ENCODE results near the gene HEATR5B. TPM values are rescaled to one million over a fixed set of nuclear protein-coding genes. Genes with fewer than 3 reads are reported as not detected.

Gene HEATR5B
- total and polyA plus RNA-seq, 2 of the 4 experiments (the other 2 are of a cell fraction), result 8.3 to 17.9 TPM

- dilution Hi-C loops (cut with HindIII; ENCODE audit: low sequenced_read_pairs, unreplicated experiment), result no loop called here
These were observed 44.6 kb downstream of the HEATR5B start for GRCh38 chr2:37039580-37039979.

More at GRCh38 chr2:37039580-37039979, 44.6 kb downstream of the HEATR5B start:
- no peak overlapping the region for H2BK20ac ChIP-seq (ENCODE audit: low read depth, low read length)
- no peak overlapping the region for H4K8ac ChIP-seq (ENCODE audit: low read depth in 2 of 2, low read length in 2 of 2)
- no peaks in the 10 kb centered on the region for H3K4me1 ChIP-seq (ENCODE audit: control insufficient read depth, insufficient read depth, low read length)
- H4K20me1 ChIP-seq (ENCODE audit: insufficient read depth, low read length), result no peaks in the 10 kb centered on the region
- in situ Hi-C loops (cut with MboI; ENCODE audit: low sequenced_read_pairs), result no loop called here
- peaks cover 9% of the 10 kb centered on the region; the same call in 1 of the 2 replicates for H3K36me3 ChIP-seq (ENCODE audit: control insufficient read depth, insufficient read depth, low read length)
- H2AK5ac ChIP-seq (ENCODE audit: low read depth, low read length), result no peak overlapping the region
- no peak overlapping the region for H2BK15ac ChIP-seq (ENCODE audit: low read depth, low read length)
- no peak overlapping the region for H3K9ac ChIP-seq (ENCODE audit: low read depth, low read length)
- intact Hi-C loops (cut with micrococcal nuclease), result no loop called here
- ATAC-seq (ENCODE audit: low read depth), result no peak
- TF ChIP-seq RCOR1 (IDR thresholded peaks at IDR 0.05; ENCODE audit: insufficient replicate concordance, low read length) (no peak), MAFK (IDR thresholded peaks at IDR 0.05; ENCODE audit: low read depth, low read length) (peak; percentile 64)
- H3K4me3 ChIP-seq (ENCODE audit: insufficient read depth, low read depth, low read length), result no peak overlapping the region
- no CpG with 5 or more reads among the region's 3 CpGs for WGBS, 2 experiments (ENCODE audit: extremely low coverage in 2 of 2, insufficient read length in 1 of 2)
- no peak overlapping the region for H3K27ac ChIP-seq (ENCODE audit: insufficient read depth, low read length)
- H2BK120ac ChIP-seq (ENCODE audit: low read depth, low read length), result no peak overlapping the region
- no peak overlapping the region for H4K5ac ChIP-seq (ENCODE audit: low read depth, low read length)
- H3K9me1 ChIP-seq (ENCODE audit: insufficient read depth, low read length), result no peaks in the 10 kb centered on the region
- no peak overlapping the region for H3K23ac ChIP-seq (ENCODE audit: low read depth, low read length)
- CTCF ChIA-PET, result no interaction called here
- no peak overlapping the region for H2AK9ac ChIP-seq (replicated peaks; ENCODE audit: low read depth, low read length, poor library complexity)
- no peak overlapping the region for H2AFZ ChIP-seq (replicated peaks; ENCODE audit: low read length, poor library complexity)
- no peak overlapping the region for H4K91ac ChIP-seq (ENCODE audit: insufficient read depth, low read depth, low read length)
- no peak overlapping the region for H3K56ac ChIP-seq (ENCODE audit: extremely low read depth, insufficient read depth, low read length)
- no peak for DNase-seq
- no TSS peak for BruUV-seq (replicated peaks)
- no peak overlapping the region for H3K4ac ChIP-seq (ENCODE audit: low read depth, low read length)
- no peak overlapping the region for H3K18ac ChIP-seq (ENCODE audit: low read depth, low read length)
- H3K4me2 ChIP-seq (ENCODE audit: low read depth, low read length), result no peak overlapping the region
- no peak overlapping the region for H2BK5ac ChIP-seq (ENCODE audit: low read depth, low read length, poor library complexity, severe bottlenecking)
- no peaks in the 10 kb centered on the region for H3K27me3 ChIP-seq (ENCODE audit: control insufficient read depth, insufficient read depth, low read length)
- H3K9me3 ChIP-seq (ENCODE audit: control insufficient read depth, insufficient read depth, low read length), result no peaks in the 10 kb centered on the region
- POLR2A ChIA-PET (ENCODE audit: unreplicated experiment), result no interaction called here
- H3K79me1 ChIP-seq (ENCODE audit: low read depth in 1 of 2, low read length in 2 of 2), result no peaks in the 10 kb centered on the region
- H3K14ac ChIP-seq (replicated peaks; ENCODE audit: low read depth, low read length), result no peak overlapping the region
